Esophagus muscularis mucosa (tissue), 4 donors: ENCODE measurements around the gene ABHD16A.

Source experiments
- EP300 ChIP-seq: sonication (generic); formaldehyde crosslinking; IDR thresholded peaks from one replicate; pipeline ENCODE4 v1.6.1; 2017; ENCODE audit warnings: antibody characterized with exemption
- POLR2A ChIP-seq: fragments of 450-650 bp; IDR thresholded peaks from one replicate; pipeline ENCODE4 v1.6.1; 2017; ENCODE audit warnings: antibody characterized with exemption, moderate library complexity, mild to moderate bottlenecking, low read depth
- POLR2AphosphoS5 ChIP-seq, 2 donors: sonication (generic); formaldehyde crosslinking; IDR thresholded peaks; one replicate each; pipeline ENCODE4 v1.6.1; 2017; ENCODE audit warnings: antibody characterized with exemption in 2 of 2
- TF ChIP-seq, protein P1 (sequence below), 3 experiments: fragments of 200-600 bp in 2 of 3; fragments of 450-650 bp in 1 of 3; sonication (generic) in 2 of 3; IDR thresholded peaks; one replicate each; pipeline ENCODE4 v1.5.1; 2017 to 2019; ENCODE audit warnings: antibody characterized with exemption in 3 of 3, mild to moderate bottlenecking in 2 of 3, moderate library complexity in 1 of 3

- no peak for TF ChIP-seq POLR2A
- TF ChIP-seq, protein P1, sequence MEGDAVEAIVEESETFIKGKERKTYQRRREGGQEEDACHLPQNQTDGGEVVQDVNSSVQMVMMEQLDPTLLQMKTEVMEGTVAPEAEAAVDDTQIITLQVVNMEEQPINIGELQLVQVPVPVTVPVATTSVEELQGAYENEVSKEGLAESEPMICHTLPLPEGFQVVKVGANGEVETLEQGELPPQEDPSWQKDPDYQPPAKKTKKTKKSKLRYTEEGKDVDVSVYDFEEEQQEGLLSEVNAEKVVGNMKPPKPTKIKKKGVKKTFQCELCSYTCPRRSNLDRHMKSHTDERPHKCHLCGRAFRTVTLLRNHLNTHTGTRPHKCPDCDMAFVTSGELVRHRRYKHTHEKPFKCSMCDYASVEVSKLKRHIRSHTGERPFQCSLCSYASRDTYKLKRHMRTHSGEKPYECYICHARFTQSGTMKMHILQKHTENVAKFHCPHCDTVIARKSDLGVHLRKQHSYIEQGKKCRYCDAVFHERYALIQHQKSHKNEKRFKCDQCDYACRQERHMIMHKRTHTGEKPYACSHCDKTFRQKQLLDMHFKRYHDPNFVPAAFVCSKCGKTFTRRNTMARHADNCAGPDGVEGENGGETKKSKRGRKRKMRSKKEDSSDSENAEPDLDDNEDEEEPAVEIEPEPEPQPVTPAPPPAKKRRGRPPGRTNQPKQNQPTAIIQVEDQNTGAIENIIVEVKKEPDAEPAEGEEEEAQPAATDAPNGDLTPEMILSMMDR (IDR thresholded peaks at IDR 0.05), result no peak
- TF ChIP-seq POLR2AphosphoS5 (IDR thresholded peaks at IDR 0.05), result no peak
- no peak for TF ChIP-seq EP300
Observed at GRCh38 chr6:31683591-31683990, 19.5 kb downstream of the ABHD16A start.
